Osteocyte (in vitro differentiated cells): Measurements from ENCODE around the gene C3orf62. TPM values are rescaled to one million over a fixed set of nuclear protein-coding genes. Genes with fewer than 3 reads are reported as not detected.
"Not testable (repeated sequence)": the region's sequence is repeated elsewhere in the genome, so short reads cannot be mapped to it uniquely, and the experiment has no call there.

Experiments
- DNase-seq: peaks from one replicate; pipeline ENCODE4 v3.0.0; 2021; ENCODE audit warnings: mixed read lengths; ENCODE audit not compliant: unreplicated experiment; ENCODE audit errors: extremely low spot score
- H3K27ac Mint-ChIP-seq: one replicate; pipeline ENCODE4 v1.8.0; 2021; ENCODE audit warnings: mild to moderate bottlenecking, mixed read lengths; ENCODE audit not compliant: unreplicated experiment
- H3K27me3 Mint-ChIP-seq: one replicate; pipeline ENCODE4 v1.8.0; 2021; ENCODE audit warnings: mixed read lengths; ENCODE audit not compliant: unreplicated experiment
- H3K36me3 Mint-ChIP-seq: one replicate; pipeline ENCODE4 v1.8.0; 2021; ENCODE audit warnings: mixed read lengths; ENCODE audit not compliant: unreplicated experiment
- H3K4me1 Mint-ChIP-seq: one replicate; pipeline ENCODE4 v1.8.0; 2021; ENCODE audit warnings: mixed read lengths; ENCODE audit not compliant: unreplicated experiment
- H3K4me3 Mint-ChIP-seq: one replicate; pipeline ENCODE4 v1.8.0; 2021; ENCODE audit warnings: mild to moderate bottlenecking, moderate library complexity, mixed read lengths; ENCODE audit not compliant: unreplicated experiment
- H3K9me3 Mint-ChIP-seq: one replicate; pipeline ENCODE4 v1.8.0; 2021; ENCODE audit warnings: mixed read lengths; ENCODE audit not compliant: unreplicated experiment
- total RNA-seq: library from RNA; stranded (reverse); gene quantifications from 2 replicates; pipeline ENCODE4 v1.2.1, GENCODE V29; 2021
- TF ChIP-seq, protein P1 (sequence below): fragments of 200-600 bp; sonication (generic); IDR thresholded peaks from 2 replicates; pipeline ENCODE4 v1.5.0; 2021; ENCODE audit warnings: antibody characterized with exemption, mild to moderate bottlenecking, moderate library complexity

The C3orf62 gene
- total RNA-seq, 1 donor from 2014 or later: 9.4 TPM

DNA sequence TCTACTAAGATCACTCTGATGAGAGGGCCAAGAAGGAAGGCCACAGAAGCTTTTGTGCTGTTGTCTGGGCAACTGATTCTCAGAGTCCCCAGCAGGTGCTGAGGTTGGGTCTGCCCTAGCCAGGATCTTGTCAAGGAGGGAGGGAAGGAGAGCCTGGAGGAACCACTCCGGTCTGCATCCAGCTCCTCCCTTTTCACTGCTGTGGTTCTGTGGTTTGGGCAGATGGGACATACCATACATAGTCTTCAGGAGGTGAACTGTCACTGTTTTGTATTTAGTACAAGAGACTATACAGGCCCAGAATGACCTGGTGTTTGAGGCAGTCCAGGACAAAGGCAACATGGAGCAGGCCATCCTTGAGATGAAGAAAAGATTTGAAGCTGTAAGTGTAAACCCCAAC is 21.9 kb downstream of the C3orf62 start:
- no peaks in the 10 kb centered on the region for H3K36me3 Mint-ChIP-seq
- H3K27me3 Mint-ChIP-seq: no peaks in the 10 kb centered on the region
- no peaks in the 10 kb centered on the region for H3K9me3 Mint-ChIP-seq
- DNase-seq: no peak
- H3K4me1 Mint-ChIP-seq: no peaks in the 10 kb centered on the region
- TF ChIP-seq, protein P1, sequence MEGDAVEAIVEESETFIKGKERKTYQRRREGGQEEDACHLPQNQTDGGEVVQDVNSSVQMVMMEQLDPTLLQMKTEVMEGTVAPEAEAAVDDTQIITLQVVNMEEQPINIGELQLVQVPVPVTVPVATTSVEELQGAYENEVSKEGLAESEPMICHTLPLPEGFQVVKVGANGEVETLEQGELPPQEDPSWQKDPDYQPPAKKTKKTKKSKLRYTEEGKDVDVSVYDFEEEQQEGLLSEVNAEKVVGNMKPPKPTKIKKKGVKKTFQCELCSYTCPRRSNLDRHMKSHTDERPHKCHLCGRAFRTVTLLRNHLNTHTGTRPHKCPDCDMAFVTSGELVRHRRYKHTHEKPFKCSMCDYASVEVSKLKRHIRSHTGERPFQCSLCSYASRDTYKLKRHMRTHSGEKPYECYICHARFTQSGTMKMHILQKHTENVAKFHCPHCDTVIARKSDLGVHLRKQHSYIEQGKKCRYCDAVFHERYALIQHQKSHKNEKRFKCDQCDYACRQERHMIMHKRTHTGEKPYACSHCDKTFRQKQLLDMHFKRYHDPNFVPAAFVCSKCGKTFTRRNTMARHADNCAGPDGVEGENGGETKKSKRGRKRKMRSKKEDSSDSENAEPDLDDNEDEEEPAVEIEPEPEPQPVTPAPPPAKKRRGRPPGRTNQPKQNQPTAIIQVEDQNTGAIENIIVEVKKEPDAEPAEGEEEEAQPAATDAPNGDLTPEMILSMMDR: no peak
- H3K27ac Mint-ChIP-seq: no peak overlapping the region
- no peak overlapping the region for H3K4me3 Mint-ChIP-seq

DNA sequence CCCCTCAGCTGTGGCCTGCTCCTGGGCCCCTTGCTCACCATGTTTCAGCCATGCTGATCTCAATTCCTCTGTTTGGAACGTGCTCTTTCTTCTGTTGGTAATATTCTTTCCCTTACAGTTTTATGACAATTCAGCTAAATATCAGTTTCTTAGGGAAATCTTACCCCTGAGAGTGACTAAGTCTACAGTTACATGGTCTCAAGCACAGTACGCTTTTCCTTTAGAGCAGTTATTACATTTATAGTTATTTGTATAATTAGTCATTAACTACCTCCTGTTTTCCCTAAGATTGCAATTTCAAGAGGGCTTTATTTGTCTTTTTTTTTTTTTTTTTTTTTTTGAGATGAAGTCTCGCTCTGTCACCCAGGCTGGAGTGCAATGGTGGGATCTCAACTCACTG is 23.5 kb downstream of the C3orf62 start:
- no peak overlapping the region for H3K4me3 Mint-ChIP-seq
- peaks cover 2% of the 10 kb centered on the region for H3K4me1 Mint-ChIP-seq
- H3K27ac Mint-ChIP-seq: no peak overlapping the region
- no peaks in the 10 kb centered on the region for H3K9me3 Mint-ChIP-seq
- no peaks in the 10 kb centered on the region for H3K27me3 Mint-ChIP-seq
- no peaks in the 10 kb centered on the region for H3K36me3 Mint-ChIP-seq
- TF ChIP-seq, protein P1: no peak
- no peak for DNase-seq

DNA sequence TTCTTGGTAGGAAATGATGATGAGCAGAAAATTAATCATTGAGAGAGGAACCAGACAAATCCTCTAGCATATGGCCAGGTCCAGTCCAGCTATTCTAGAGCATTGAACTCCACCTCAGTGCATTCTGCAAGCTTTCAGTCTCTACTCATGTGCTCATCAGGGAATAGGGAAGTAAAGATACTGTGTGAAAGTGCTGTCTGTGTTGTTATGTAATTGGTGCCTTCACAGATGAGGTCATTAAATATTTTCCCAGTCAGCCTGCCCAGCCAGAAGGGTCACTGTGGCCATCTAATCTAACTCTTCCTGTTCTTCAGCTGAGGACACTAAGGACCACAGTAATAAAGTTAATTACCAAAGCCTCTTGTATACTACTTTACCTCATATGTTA is 28.2 kb downstream of the C3orf62 start:
- Mint-ChIP-seq H3K4me1 (peaks cover 2% of the 10 kb centered on the region), H3K9me3 (no peaks in the 10 kb centered on the region), H3K27me3 (no peaks in the 10 kb centered on the region), H3K27ac (no peak overlapping the region), H3K36me3 (no peaks in the 10 kb centered on the region), H3K4me3 (no peak overlapping the region)
- no peak for DNase-seq
- TF ChIP-seq, protein P1: no peak

DNA sequence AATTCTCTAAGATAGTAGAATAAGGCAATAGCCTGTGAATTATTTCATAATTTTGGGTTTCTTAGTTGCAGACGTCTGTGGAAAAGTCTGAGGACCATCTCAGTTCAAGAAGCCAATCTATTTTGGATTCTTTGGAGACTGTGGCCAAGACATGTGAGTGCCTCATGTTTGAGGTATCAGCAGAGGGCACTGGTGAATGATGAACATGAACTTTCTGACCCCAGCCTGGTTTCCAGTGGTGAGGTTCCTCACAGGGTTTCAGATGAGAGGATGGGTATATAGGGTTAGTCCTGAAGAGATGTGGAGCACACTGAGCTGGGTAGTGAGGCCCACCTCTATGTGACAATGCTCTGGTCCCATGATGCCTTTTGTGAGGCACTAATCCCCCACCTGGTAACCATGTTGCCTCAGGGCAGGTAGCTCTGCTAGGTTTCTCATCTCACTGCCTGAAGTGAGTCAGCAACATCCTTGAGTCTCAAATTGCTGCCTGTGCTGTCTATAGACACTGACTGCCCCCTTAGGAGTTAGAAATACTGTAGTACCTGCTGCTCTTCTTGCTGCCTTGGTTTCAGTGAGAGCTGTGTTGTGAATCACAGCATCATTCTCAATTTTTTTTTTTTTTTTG is 32.3 kb downstream of the C3orf62 start:
- H3K9me3 Mint-ChIP-seq: no peaks in the 10 kb centered on the region

DNA sequence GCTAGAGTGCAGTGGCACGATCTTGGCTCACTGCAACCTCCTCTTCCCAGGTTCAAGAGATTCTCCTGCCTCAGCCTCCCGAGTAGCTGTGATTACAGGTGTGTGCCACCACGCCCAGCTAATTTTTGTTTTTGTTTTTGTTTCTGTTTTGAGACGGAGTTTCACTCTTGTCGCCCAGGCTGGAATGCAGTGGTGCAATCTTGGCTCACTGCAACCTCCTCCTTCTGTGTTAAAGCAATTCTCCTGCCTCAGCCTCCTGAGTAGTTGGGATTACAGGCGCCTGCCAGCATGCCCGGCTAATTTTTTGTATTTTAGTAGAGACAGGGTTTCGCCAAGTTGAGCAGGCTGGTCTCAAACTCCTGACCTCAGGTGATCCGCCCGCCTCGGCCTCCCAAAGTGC is 36.9 kb downstream of the C3orf62 start:
- not testable (repeated sequence) for H3K4me3 Mint-ChIP-seq, H3K4me1 Mint-ChIP-seq, H3K36me3 Mint-ChIP-seq, H3K27me3 Mint-ChIP-seq, H3K9me3 Mint-ChIP-seq, DNase-seq, H3K27ac Mint-ChIP-seq

More for the DNA sequence above, 32.3 kb downstream of the C3orf62 start:
- Mint-ChIP-seq H3K36me3 (no peaks in the 10 kb centered on the region), H3K4me3 (no peak overlapping the region), H3K4me1 (peaks cover 2% of the 10 kb centered on the region), H3K27ac (no peak overlapping the region), H3K27me3 (peaks cover 2% of the 10 kb centered on the region)
- TF ChIP-seq, protein P1: no peak
- DNase-seq: no peak
